Suppressor macrophage treated with lipopolysaccharide for 4 hours (primary cell): ENCODE measurements around the gene ZNF324.
A peak's percentile ranks its signal among the peaks of the same experiment; 100 is the strongest.
"Not testable (repeated sequence)": the region's sequence is repeated elsewhere in the genome, so short reads cannot be mapped to it uniquely, and the experiment has no call there.

Source experiments
- DNase-seq: peaks from one replicate; pipeline ENCODE4 v3.0.0-alpha.2; 2020

The ZNF324 gene

DNA sequence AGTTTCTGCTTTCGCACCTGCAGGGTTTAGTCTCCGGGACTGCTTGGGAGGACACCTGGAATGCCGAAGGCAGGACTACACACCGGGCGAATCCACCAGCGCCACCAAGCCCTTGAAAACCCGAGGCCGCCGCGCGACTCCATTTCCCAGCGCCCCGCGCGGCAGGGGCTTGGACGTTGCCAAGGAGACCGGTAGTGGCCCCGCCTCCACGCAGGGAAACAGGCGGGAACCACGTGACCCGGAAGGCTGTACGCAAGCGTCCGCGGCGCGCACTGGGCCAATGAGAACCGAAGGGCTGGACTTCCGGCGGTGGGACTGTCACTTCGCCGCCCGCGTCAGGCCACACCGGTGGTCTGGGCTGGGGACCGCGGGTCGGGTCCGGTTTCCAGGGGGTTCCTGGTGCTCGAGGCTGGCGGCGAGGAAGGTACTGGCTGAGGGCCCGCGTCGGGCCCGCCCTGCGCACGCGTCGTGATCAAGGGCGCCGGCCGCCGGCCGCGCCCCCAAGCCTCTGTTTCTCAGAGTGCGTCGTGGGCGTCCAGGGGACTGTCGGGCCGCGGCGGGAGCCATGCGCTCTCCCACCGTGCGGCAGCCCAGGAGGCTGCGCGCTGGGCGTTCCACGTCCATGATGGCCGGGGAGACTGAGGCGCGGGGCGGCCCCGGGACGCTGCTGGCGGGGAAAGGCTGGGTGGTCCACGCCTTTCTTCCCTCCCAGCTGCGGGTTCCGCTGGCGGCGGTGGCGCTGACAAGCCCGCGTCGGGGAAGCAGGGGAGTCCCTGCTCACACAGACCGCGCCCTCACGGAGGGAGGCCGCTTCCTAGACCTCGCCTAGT, at the start of gene ZNF324:
Gene ZNF324, plus strand, starts transcription at position 321 of the 830 bp plus-strand sequence. CDS start 2,106 bp downstream, outside the sequence.
- peak; percentile 99 for DNase-seq

DNA sequence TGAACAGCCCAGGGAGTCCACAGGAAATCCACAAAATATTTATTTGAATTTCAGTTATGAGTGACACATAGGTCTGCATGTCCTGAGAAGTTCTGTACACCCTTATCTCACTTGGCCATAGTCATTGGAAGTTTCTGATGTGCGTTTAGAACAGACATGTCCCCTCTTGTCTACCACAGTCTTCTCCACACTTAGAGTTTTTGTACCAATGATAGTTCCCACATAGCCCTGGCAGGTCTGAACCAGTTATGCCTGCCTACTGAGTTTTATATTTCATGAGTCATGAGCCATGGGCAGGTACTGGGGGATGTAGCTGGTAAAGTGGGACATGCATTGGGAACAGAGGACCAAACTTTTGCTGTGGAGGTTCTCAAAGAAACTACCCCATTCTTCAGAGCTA, 38.3 kb upstream of the ZNF324 start:
- DNase-seq, result no peak

GRCh38 chr19:58429745-58430144, 37.1 kb upstream of the ZNF324 start:
- DNase-seq, result no peak

DNA sequence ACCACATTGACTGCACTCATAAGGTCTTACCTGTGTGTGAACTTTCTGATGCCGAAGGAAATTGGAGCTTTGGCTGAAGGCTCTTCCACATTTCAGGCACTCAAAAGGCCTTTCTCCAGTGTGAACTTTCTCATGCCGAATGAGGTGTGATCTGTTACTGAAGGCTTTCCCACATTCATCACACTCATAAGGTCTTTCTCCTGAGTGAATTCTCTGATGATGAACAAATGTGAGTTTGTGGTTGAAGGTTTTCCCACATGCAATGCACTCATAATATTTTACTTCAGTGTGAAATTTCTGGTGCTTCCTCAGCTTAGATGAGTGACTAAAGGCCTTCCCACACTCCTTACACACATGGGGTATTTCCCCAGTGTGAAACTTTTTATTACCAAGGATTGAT, 32.7 kb upstream of the ZNF324 start:
- no peak for DNase-seq

DNA sequence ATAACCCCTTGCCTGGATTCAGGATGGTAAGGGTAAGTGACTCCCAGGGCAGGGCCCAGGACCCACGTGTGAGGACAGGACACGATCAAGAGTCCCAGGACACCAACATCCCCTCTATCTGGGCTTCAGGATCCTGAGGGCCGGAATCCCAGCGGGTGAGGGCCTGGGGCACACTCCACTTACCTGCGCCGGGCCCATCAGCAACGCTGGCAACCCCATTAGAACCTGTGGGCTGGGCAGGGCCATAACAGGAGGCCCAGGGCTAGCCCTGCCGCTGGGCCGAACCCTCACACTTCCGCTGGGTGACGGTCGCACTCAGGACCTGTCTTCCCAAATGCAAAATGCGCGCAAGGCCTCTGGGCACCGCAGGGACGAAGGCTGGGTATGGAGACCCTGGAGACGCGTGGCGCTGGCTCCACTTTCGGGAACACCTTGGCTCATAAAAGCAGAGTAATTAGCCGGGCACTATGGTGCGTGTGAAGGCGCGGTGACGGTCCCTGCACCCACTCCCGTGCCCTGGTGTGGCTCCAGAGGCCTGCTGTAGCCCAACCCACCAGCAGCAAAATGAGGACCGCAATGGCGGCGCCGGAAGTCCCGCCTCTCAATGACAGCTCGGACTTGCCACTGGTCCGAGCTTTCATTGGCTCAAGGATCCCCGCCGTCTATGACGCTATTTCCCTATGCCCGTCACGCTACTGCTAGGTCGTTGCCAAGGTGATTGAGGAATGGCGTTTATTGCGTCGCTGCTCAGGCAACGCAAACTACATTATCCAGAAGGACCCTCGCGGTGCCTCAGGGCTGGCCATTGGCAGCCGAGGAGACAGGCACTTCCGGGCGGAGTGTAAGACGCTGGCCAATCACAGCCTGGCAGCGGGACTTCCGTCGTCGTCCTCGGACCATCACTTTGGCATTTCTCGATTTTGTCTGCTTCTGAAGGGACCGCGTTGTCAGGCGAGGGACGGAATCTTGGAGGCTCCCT, 27.0 kb upstream of the ZNF324 start, which contains the start of gene ZNF132:
Gene ZNF132, minus strand, starts transcription at position 578 of the 979 bp plus-strand sequence. Its CDS starts 332 bp downstream, at position 246.
- peak; percentile 98 for DNase-seq

DNA sequence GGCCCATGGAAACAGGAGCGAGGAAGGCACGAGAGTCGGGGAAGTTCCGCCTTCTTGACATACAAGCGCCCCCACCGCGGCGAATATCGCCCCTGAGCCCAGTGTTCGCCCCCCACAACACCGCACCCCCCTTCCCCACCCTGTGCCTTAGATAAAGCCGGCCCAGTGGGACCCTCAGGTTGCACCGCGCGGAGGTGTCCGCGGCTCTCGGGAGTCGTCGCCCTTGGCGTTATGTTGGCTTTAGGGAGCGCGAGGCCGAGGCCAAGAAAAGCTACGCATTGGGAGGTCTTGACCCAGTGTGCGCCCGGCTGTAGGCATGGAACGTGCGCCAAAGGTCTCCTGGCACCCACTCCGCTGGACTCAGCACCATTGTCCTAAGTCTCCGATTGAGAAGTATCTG, 26.3 kb upstream of the ZNF324 start:
- no peak for DNase-seq

DNA sequence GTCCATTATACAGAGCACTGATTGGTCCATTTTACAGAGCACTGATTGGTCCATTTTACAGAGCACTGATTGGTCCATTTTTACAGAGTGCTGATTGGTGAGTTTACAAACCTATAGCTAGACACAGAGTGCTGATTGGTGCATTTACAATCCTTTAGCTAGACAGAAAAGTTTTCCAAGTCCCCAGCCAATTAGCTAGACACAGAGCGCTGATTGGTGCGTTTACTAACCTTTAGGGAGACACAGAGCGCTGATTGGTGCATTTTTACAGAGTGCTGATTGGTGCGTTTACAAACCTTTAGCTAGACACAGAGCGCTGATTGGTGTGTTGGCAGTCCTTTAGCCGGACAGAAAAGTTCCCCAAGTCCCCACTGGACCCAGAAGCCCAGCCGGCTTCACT, 23.9 kb upstream of the ZNF324 start:
- DNase-seq, result not testable (repeated sequence)

DNA sequence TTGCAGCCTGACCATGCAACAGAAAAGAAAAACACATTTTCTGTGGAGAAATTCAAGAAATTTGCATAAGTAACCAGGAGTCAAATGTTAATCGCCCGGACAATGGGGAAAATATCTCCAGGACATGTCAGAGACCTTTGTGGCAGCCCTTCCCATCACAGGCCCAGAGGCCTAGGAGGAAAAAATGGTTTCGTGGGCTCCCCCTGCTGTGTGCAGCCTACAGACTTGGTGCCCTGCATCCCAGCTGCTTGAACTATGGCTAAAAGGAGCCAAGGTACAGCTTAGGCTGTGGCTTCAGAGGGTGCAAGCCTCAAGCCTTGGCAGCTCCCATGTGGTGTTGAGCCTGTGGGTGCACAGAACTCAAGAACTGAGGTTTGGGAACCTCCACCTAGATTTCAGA, 18.0 kb upstream of the ZNF324 start:
- DNase-seq, result not testable (repeated sequence)

DNA sequence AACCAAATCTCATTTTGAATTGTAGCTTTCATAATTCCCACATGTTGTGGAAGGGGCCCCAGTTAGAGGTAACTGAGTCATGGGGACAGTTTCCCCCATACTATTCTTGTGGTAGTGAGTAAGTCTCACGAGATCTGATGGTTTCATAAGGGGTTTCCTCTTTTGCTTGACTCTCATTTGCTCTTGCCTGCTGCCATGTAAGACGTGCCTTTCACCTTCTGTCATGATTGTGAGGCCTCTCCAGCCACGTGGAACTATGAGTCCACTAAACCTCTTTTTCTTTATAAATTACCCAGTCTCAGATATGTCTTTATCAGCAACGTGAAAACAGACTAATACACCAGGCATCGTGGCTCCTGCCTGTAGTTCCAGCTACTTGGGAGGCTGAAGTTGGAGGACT, 16.9 kb upstream of the ZNF324 start:
- not testable (repeated sequence) for DNase-seq

- DNase-seq, result no peak
Measured at GRCh38 chr19:58450856-58451357, 16.0 kb upstream of the ZNF324 start.

- peak; percentile 97 for DNase-seq
Measured at GRCh38 chr19:58451358-58452101, 15.3 kb upstream of the ZNF324 start, which contains the start of gene ZNF324B. Gene ZNF324B, plus strand, starts transcription at chr19:58451622. Its CDS starts 2,080 bp downstream, at chr19:58453702.

GRCh38 chr19:58453743-58454142, 13.1 kb upstream of the ZNF324 start:
- DNase-seq, result no peak

DNA sequence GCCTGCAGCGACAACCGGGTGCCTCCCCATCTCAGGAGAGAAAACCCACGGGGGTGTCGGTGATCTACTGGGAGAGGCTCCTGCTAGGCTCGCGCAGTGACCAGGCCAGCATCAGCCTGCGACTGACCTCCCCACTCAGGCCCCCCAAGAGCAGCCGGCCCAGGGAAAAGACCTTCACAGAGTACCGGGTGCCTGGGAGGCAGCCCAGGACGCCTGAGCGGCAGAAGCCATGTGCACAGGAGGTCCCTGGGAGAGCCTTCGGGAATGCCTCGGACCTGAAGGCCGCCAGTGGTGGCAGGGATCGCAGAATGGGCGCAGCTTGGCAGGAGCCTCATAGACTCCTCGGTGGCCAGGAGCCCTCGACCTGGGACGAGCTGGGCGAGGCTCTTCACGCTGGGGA, 11.6 kb upstream of the ZNF324 start:
- no peak for DNase-seq

GRCh38 chr19:58456111-58456510, 10.8 kb upstream of the ZNF324 start:
- DNase-seq, result no peak

DNA sequence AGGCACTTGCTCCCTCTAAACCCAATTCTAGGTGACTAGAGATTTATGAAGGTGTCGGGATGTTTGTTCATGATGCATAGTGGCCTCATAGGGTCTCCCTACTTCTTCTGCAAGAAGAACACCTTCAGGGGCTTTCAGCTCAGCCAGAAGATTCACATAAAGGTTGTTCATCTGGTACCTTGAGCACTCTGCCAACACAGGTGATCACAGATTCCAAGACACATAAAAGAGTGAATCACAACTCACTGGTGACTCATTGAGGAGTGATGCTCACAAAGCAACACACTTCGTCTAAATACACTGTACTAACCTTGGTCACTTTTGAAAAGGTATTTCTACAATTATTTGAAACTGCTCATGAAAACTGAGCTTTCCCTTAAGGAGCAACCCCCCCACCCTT, 6.8 kb upstream of the ZNF324 start:
- no peak for DNase-seq

DNA sequence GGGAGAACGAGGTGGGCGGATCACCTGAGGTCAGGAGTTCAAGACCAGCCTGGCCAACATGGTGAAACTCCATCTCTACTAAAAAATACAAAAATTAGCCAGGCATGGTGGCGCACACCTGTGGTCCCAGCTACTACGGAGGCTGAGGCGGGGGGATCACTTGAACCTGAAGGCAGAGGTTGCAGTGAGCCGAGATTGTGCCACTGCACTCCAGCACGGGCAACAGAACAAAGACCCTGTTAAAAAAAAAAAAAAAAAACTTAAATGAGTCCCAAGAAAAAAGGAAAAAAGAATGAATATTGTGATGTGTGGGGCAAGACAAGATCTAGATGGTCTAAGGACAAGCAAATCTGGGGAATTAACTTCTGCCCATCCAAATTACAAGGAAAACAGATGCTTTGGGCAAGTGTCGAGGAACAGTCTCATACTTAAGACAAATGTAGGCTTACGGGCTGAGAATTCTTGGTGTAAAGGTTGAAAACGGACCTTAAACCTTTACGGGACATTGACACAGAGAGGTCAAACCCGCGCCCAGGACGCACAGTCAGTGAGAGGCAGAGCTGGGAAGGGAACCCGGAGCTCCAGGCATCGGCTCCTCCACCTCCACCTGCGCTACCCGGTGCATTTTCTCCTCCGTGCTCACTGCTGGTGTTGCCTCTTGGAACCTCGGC, 656 bp upstream of the ZNF324 start:
- no peak for DNase-seq

- no peak for DNase-seq
Measured at GRCh38 chr19:58468216-58468839, 1.4 kb downstream of the ZNF324 start.

GRCh38 chr19:58469241-58470013, 2.5 kb downstream of the ZNF324 start:
- no peak for DNase-seq

- DNase-seq, result not testable (repeated sequence)
Measured at GRCh38 chr19:58470837-58471543, 4.1 kb downstream of the ZNF324 start.

DNA sequence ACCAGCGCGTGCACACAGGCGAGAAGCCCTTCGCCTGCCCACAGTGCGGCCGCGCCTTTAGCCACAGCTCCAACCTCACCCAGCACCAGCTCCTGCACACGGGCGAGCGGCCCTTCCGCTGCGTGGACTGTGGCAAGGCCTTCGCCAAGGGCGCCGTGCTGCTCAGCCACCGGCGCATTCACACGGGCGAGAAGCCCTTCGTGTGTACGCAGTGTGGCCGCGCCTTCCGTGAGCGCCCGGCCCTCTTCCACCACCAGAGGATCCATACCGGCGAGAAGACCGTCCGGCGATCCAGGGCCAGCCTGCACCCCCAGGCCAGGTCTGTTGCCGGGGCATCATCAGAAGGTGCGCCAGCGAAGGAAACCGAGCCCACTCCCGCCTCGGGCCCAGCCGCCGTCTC, 4.9 kb downstream of the ZNF324 start:
- DNase-seq, result no peak
